NB4 (cell line): ENCODE results near the gene AHRR.

ENCODE experiments used
- CTCF ChIP-seq: IDR thresholded peaks from one replicate; pipeline ENCODE4 v1.5.1; 2012; ENCODE audit warnings: low read depth, low read length
- MAX ChIP-seq: IDR thresholded peaks from 2 replicates; pipeline ENCODE4 v1.6.1; 2011; ENCODE audit warnings: low read depth, low read length
- MYC ChIP-seq: IDR thresholded peaks from 2 replicates; pipeline ENCODE4 v1.6.1; 2011; ENCODE audit warnings: low read depth, low read length
- POLR2A ChIP-seq: IDR thresholded peaks from 2 replicates; pipeline ENCODE4 v1.6.1; 2011; ENCODE audit warnings: mild to moderate bottlenecking; ENCODE audit not compliant: insufficient read length; ENCODE audit errors: extremely low read depth

- TF ChIP-seq POLR2A (no peak), CTCF (no peak), MAX (no peak), MYC (no peak)
Observed at GRCh38 chr5:427415-428087, 106.0 kb downstream of the AHRR start.
